Stimulated activated CD8-positive, alpha-beta memory T cell treated with anti-CD3 and anti-CD28 coated beads, Interleukin-12 subunit alpha, Interleukin-12 subunit beta, amount 100 ng/mL, for 24 hours (primary cell): Measurements from ENCODE around the gene CCNG1.

Experiments used
- DNase-seq: peaks from one replicate; pipeline ENCODE4 v3.0.0-alpha.2; 2020; ENCODE audit errors: extremely low read depth

CCNG1 gene

GRCh38 chr5:163489745-163490075, 52.3 kb downstream of the CCNG1 start:
- DNase-seq = no peak
